OCI-LY7 (cell line): ENCODE results near the gene ABCG5. TPM values are rescaled to one million over a fixed set of nuclear protein-coding genes. Genes with fewer than 3 reads are reported as not detected.

Source experiments
- BruUV-seq: library from RNA; stranded (reverse); fragments of 400-500 nt; replicated peaks from 2 replicates; lab custom pipeline; 2021; lab: Mats Ljungman, UMichigan
- CTCF ChIA-PET: fragments of 300-600 bp; sonication (Branson Sonifier 250); formaldehyde crosslinking; loops from one replicate; lab custom pipeline; 2022; ENCODE audit warnings: antibody characterized with exemption; ENCODE audit not compliant: unreplicated experiment; lab: Charles Lee
- POLR2A ChIA-PET: fragments of 300-600 bp; sonication (Branson Sonifier 250); formaldehyde crosslinking; loops from one replicate; lab custom pipeline; 2022; ENCODE audit warnings: antibody characterized with exemption; lab: Charles Lee
- DNase-seq: peaks from one replicate; pipeline ENCODE4 v3.0.0-alpha.2; 2015; ENCODE audit warnings: low spot score
- H2AFZ ChIP-seq: fragments of 200-600 bp; sonication (generic), shearing (Covaris generic); 2 replicates; pipeline ENCODE4 v1.6.1; 2014; ENCODE audit warnings: mild to moderate bottlenecking, antibody characterized with exemption, low read length, moderate library complexity
- H3K27ac ChIP-seq: fragments of 200-600 bp; sonication (generic); 2 replicates; pipeline ENCODE4 v1.5.1; 2014; ENCODE audit warnings: mixed run types, low read depth, mild to moderate bottlenecking, moderate library complexity, low read length, inconsistent platforms; ENCODE audit not compliant: poor library complexity, severe bottlenecking
- H3K36me3 ChIP-seq: fragments of 200-600 bp; sonication (generic); 2 replicates; pipeline ENCODE4 v1.6.1; 2014; ENCODE audit warnings: mild to moderate bottlenecking, antibody characterized with exemption, low read length, moderate library complexity, mixed read lengths; ENCODE audit not compliant: insufficient read depth
- H3K4me1 ChIP-seq: fragments of 200-600 bp; sonication (generic); 2 replicates; pipeline ENCODE4 v1.5.1; 2014; ENCODE audit warnings: mild to moderate bottlenecking, low read length; ENCODE audit not compliant: insufficient read depth, poor library complexity, severe bottlenecking
- H3K4me2 ChIP-seq: fragments of 200-600 bp; sonication (generic); 2 replicates; pipeline ENCODE4 v1.6.1; 2014; ENCODE audit warnings: mild to moderate bottlenecking, low read length
- H3K4me3 ChIP-seq: fragments of 200-600 bp; sonication (generic); 2 replicates; pipeline ENCODE4 v1.5.1; 2014; ENCODE audit warnings: mild to moderate bottlenecking, low read depth, low read length; ENCODE audit not compliant: poor library complexity, severe bottlenecking
- H3K79me2 ChIP-seq: fragments of 200-600 bp; sonication (generic); 2 replicates; pipeline ENCODE4 v1.6.1; 2016; ENCODE audit warnings: low read depth, mild to moderate bottlenecking, low read length, moderate library complexity, mixed read lengths; ENCODE audit not compliant: insufficient read depth
- H3K9me2 ChIP-seq: fragments of 200-600 bp; sonication (generic); 2 replicates; pipeline ENCODE4 v1.6.1; 2016; ENCODE audit warnings: mild to moderate bottlenecking, low read length, mixed read lengths; ENCODE audit not compliant: insufficient read depth
- H3K9me3 ChIP-seq: fragments of 200-600 bp; sonication (generic); 2 replicates; pipeline ENCODE4 v1.6.1; 2014; ENCODE audit warnings: mild to moderate bottlenecking, mixed run types, low read length, mixed read lengths
- H4K20me1 ChIP-seq: fragments of 200-600 bp; sonication (generic); 2 replicates; pipeline ENCODE4 v1.6.1; 2014; ENCODE audit warnings: mild to moderate bottlenecking, antibody characterized with exemption, low read length, moderate library complexity, mixed read lengths; ENCODE audit not compliant: insufficient read depth
- CTCF ChIP-seq: fragments of 200-600 bp; sonication (generic); conservative IDR thresholded peaks from 2 replicates; pipeline ENCODE4 v1.5.1; 2014; ENCODE audit warnings: mild to moderate bottlenecking, antibody characterized with exemption, low read length, moderate library complexity, mixed read lengths
- EZH2phosphoT487 ChIP-seq: fragments of 200-600 bp; sonication (generic); IDR thresholded peaks from 2 replicates; pipeline ENCODE4 v1.6.1; 2018; ENCODE audit warnings: low read depth, borderline replicate concordance, mild to moderate bottlenecking, mixed run types, antibody characterized with exemption, low read length, moderate library complexity, mixed read lengths
- intact Hi-C: fragments of 100-400 bp; cut with micrococcal nuclease; formaldehyde crosslinking; loops from one replicate; pipeline ENCODE4 v1.10.0; 2022; ENCODE audit not compliant: unreplicated experiment
- total RNA-seq, 2 experiments: library from RNA; depleted of rRNA in 1 of 2; stranded (reverse); fragments of >200 nt in 1 of 2; shearing (Covaris generic) in 1 of 2; gene quantifications; 2 replicates each; pipeline ENCODE4 v1.2.3, GENCODE V29; 2014 to 2022

The ABCG5 gene
- total RNA-seq, 2 experiments from 2014 or later: not detected

DNA sequence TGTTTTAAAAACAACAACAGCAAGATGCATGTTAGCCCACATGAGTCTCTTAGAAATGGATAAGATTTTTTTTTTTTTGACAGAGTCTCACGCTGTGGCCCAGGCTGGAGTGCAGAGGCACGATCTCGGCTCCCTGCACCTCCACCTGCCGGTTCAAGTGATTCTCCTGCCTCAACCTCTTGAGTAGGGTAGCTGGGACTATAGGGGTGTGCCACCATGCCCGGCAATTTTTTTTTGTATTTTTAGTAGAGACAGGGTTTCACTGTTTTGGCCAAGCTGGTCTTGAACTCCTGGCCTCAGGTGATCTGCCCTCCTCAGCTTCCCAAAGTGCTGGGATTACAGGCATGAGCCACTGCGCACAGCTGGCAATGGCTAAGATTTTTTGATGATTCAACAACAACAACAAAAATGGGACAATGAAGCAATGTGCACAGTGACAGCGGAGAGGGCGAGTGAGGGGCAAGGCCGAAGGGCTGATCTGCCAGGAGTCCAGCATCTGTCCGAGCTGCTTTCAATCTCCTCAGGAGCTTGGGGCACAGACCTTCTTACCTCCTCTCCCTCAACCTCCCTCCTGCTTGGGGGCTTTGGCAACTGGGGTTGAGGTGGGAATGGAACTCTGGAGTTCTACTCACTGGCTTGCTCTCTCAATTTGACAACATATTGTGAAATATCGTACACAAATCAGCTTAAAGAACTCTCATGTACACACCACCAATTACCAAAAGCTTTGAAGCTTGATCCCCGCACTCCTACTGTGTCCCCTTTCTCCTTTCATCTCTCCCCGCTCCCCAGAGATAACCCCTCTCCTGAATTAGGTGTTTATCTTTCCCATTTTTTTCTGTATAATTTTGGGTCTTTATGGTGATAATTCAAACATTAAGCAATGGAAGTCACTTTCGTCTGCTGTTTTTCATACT lies 3.6 kb upstream of the ABCG5 start:
- Histone ChIP-seq H3K9me2 (no peaks in the 10 kb centered on the region), H3K27ac (no peak overlapping the region), H2AFZ (no peak overlapping the region), H3K4me3 (no peak overlapping the region), H3K4me2 (no peak overlapping the region), H3K36me3 (no peaks in the 10 kb centered on the region), H4K20me1 (no peaks in the 10 kb centered on the region), H3K4me1 (no peaks in the 10 kb centered on the region), H3K79me2 (no peaks in the 10 kb centered on the region), H3K9me3 (no peaks in the 10 kb centered on the region)
- intact Hi-C loops: no loop called here
- TF ChIP-seq EZH2phosphoT487 (no peak), CTCF (no peak)
- POLR2A ChIA-PET: no interaction called here
- no TSS peak for BruUV-seq
- no peak for DNase-seq
- CTCF ChIA-PET: no interaction called here

- Histone ChIP-seq H3K27ac (no peak overlapping the region), H3K4me3 (no peak overlapping the region), H3K79me2 (no peaks in the 10 kb centered on the region), H3K4me1 (no peaks in the 10 kb centered on the region), H3K4me2 (no peak overlapping the region), H2AFZ (no peak overlapping the region), H3K9me3 (no peaks in the 10 kb centered on the region), H3K9me2 (no peaks in the 10 kb centered on the region), H3K36me3 (no peaks in the 10 kb centered on the region), H4K20me1 (no peaks in the 10 kb centered on the region)
- ChIA-PET CTCF (no interaction called here), POLR2A (no interaction called here)
- no TSS peak for BruUV-seq
- intact Hi-C loops: no loop called here
- DNase-seq: no peak
- no peak for TF ChIP-seq EZH2phosphoT487
- TF ChIP-seq CTCF: no peak
Measured at GRCh38 chr2:43840965-43841364, 2.3 kb upstream of the ABCG5 start.
